GM12891 (cell line): ENCODE data around the gene OBP2A.

Experiments used
- POLR2A ChIP-seq: IDR thresholded peaks from 2 replicates; pipeline ENCODE4 v1.6.1; 2011; ENCODE audit warnings: low read depth, low read length, control low read depth
- POLR2AphosphoS5 ChIP-seq: IDR thresholded peaks from 2 replicates; pipeline ENCODE4 v1.6.1; 2011; ENCODE audit warnings: low read depth, low read length, control low read depth
- TAF1 ChIP-seq: IDR thresholded peaks from 2 replicates; pipeline ENCODE4 v1.6.1; 2011; ENCODE audit warnings: low read depth, low read length, control low read depth

DNA sequence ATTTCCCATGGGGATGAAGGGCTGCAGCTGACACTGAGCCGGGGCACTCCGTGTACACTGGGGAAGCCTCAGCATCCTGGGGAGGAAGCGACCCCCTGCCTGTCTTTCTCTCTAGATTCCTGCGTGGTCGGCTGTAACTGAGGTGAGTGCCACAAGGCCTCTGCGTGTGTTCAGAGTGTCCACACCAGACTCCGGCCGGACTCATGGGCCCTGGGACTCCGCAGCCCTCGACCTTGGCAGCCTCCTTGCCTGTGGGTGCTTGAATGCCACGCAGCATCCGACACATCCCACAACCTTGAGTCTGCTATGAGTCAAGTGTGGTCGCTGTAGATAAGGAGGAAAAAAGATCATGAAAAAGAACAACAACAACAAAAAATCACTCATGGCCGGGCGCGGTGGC, 39.0 kb downstream of the OBP2A start:
- TF ChIP-seq POLR2AphosphoS5 (no peak), POLR2A (no peak), TAF1 (no peak)
